ENCODE measurements around the gene TMEM132D.

Gene TMEM132D

GRCh38 chr12:129163461-129163860 is 740.4 kb downstream of the TMEM132D start:
- H3K36me3 ChIP-seq (ENCODE audit: control insufficient read depth, insufficient read depth, low read length): no peaks in the 10 kb centered on the region
- H3K9me3 ChIP-seq (ENCODE audit: control insufficient read depth, insufficient read depth, low read length): peaks cover 18% of the 10 kb centered on the region
- no peak overlapping the region for H3K27ac ChIP-seq (ENCODE audit: low read length)
- DNase-seq (ENCODE audit: low read depth, low spot score): no peak
- no peaks in the 10 kb centered on the region for H3K27me3 ChIP-seq (ENCODE audit: control insufficient read depth, insufficient read depth, low read length)
- no CpG with 5 or more reads among the region's 4 CpGs for WGBS (ENCODE audit: insufficient coverage, insufficient read length)
- no peaks in the 10 kb centered on the region for H3K4me1 ChIP-seq (ENCODE audit: control insufficient read depth, insufficient read depth, low read length)
- H3K4me3 ChIP-seq (ENCODE audit: low read length): no peak overlapping the region

GRCh38 chr12:129162805-129163204 is 741.0 kb downstream of the TMEM132D start:
- no peak for DNase-seq (ENCODE audit: low read depth, low spot score)
- no peaks in the 10 kb centered on the region for H3K36me3 ChIP-seq (ENCODE audit: control insufficient read depth, insufficient read depth, low read length)
- no peak overlapping the region for H3K4me3 ChIP-seq (ENCODE audit: low read length)
- peaks cover 17% of the 10 kb centered on the region for H3K9me3 ChIP-seq (ENCODE audit: control insufficient read depth, insufficient read depth, low read length)
- H3K27ac ChIP-seq (ENCODE audit: low read length): no peak overlapping the region
- no CpG with 5 or more reads among the region's 4 CpGs for WGBS (ENCODE audit: insufficient coverage, insufficient read length)
- H3K27me3 ChIP-seq (ENCODE audit: control insufficient read depth, insufficient read depth, low read length): no peaks in the 10 kb centered on the region
- no peaks in the 10 kb centered on the region for H3K4me1 ChIP-seq (ENCODE audit: control insufficient read depth, insufficient read depth, low read length)

GRCh38 chr12:129161511-129161910 is 742.3 kb downstream of the TMEM132D start:
- no peaks in the 10 kb centered on the region for H3K27me3 ChIP-seq (ENCODE audit: control insufficient read depth, insufficient read depth, low read length)
- no peaks in the 10 kb centered on the region for H3K36me3 ChIP-seq (ENCODE audit: control insufficient read depth, insufficient read depth, low read length)
- no peak overlapping the region for H3K27ac ChIP-seq (ENCODE audit: low read length)
- H3K9me3 ChIP-seq (ENCODE audit: control insufficient read depth, insufficient read depth, low read length): peaks cover 15% of the 10 kb centered on the region
- no peak for DNase-seq (ENCODE audit: low read depth, low spot score)
- no peak overlapping the region for H3K4me3 ChIP-seq (ENCODE audit: low read length)
- no CpG with 5 or more reads among the region's 4 CpGs for WGBS (ENCODE audit: insufficient coverage, insufficient read length)
- no peaks in the 10 kb centered on the region for H3K4me1 ChIP-seq (ENCODE audit: control insufficient read depth, insufficient read depth, low read length)

- no peak overlapping the region for H3K4me3 ChIP-seq (ENCODE audit: low read length)
- H3K4me1 ChIP-seq (ENCODE audit: control insufficient read depth, insufficient read depth, low read length): no peaks in the 10 kb centered on the region
- H3K36me3 ChIP-seq (ENCODE audit: control insufficient read depth, insufficient read depth, low read length): no peaks in the 10 kb centered on the region
- no peak overlapping the region for H3K27ac ChIP-seq (ENCODE audit: low read length)
- no peaks in the 10 kb centered on the region for H3K27me3 ChIP-seq (ENCODE audit: control insufficient read depth, insufficient read depth, low read length)
- no peak for DNase-seq (ENCODE audit: low read depth, low spot score)
- peaks cover 14% of the 10 kb centered on the region for H3K9me3 ChIP-seq (ENCODE audit: control insufficient read depth, insufficient read depth, low read length)
Observed at GRCh38 chr12:129160282-129160681, 743.5 kb downstream of the TMEM132D start.

GRCh38 chr12:129152351-129153104 is 751.3 kb downstream of the TMEM132D start:
- no CpG with 5 or more reads among the region's 10 CpGs for whole genome bisulfite sequencing (ENCODE audit: insufficient coverage, insufficient read length)
- DNase-seq (ENCODE audit: low read depth, low spot score): no peak
- Histone ChIP-seq H3K9me3 (ENCODE audit: control insufficient read depth, insufficient read depth, low read length) (peaks cover 30% of the 10 kb centered on the region), H3K4me3 (ENCODE audit: low read length) (no peak overlapping the region), H3K27me3 (ENCODE audit: control insufficient read depth, insufficient read depth, low read length) (no peaks in the 10 kb centered on the region), H3K27ac (ENCODE audit: low read length) (no peak overlapping the region), H3K36me3 (ENCODE audit: control insufficient read depth, insufficient read depth, low read length) (no peaks in the 10 kb centered on the region), H3K4me1 (ENCODE audit: control insufficient read depth, insufficient read depth, low read length) (no peaks in the 10 kb centered on the region)

GRCh38 chr12:129150721-129151120 is 753.1 kb downstream of the TMEM132D start:
- H3K27ac ChIP-seq (ENCODE audit: low read length): no peak overlapping the region
- H3K4me1 ChIP-seq (ENCODE audit: control insufficient read depth, insufficient read depth, low read length): no peaks in the 10 kb centered on the region
- WGBS (ENCODE audit: insufficient coverage, insufficient read length): no CpG with 5 or more reads among the region's 11 CpGs
- H3K36me3 ChIP-seq (ENCODE audit: control insufficient read depth, insufficient read depth, low read length): no peaks in the 10 kb centered on the region
- no peak overlapping the region for H3K4me3 ChIP-seq (ENCODE audit: low read length)
- no peaks in the 10 kb centered on the region for H3K27me3 ChIP-seq (ENCODE audit: control insufficient read depth, insufficient read depth, low read length)
- peaks cover 31% of the 10 kb centered on the region for H3K9me3 ChIP-seq (ENCODE audit: control insufficient read depth, insufficient read depth, low read length)
- DNase-seq (ENCODE audit: low read depth, low spot score): no peak

- no peaks in the 10 kb centered on the region for H3K27me3 ChIP-seq (ENCODE audit: control insufficient read depth, insufficient read depth, low read length)
- WGBS (ENCODE audit: insufficient coverage, insufficient read length): no CpG with 5 or more reads among the region's 7 CpGs
- no peak for DNase-seq (ENCODE audit: low read depth, low spot score)
- H3K9me3 ChIP-seq (ENCODE audit: control insufficient read depth, insufficient read depth, low read length): peaks cover 12% of the 10 kb centered on the region
- H3K36me3 ChIP-seq (ENCODE audit: control insufficient read depth, insufficient read depth, low read length): no peaks in the 10 kb centered on the region
- no peak overlapping the region for H3K4me3 ChIP-seq (ENCODE audit: low read length)
- H3K4me1 ChIP-seq (ENCODE audit: control insufficient read depth, insufficient read depth, low read length): no peaks in the 10 kb centered on the region
- no peak overlapping the region for H3K27ac ChIP-seq (ENCODE audit: low read length)
Observed at GRCh38 chr12:129145381-129145780, 758.4 kb downstream of the TMEM132D start.

GRCh38 chr12:129138776-129139175 is 765.0 kb downstream of the TMEM132D start:
- H3K36me3 ChIP-seq (ENCODE audit: control insufficient read depth, insufficient read depth, low read length): no peaks in the 10 kb centered on the region
- peaks cover 9% of the 10 kb centered on the region for H3K9me3 ChIP-seq (ENCODE audit: control insufficient read depth, insufficient read depth, low read length)
- no peak for DNase-seq (ENCODE audit: low read depth, low spot score)
- H3K4me3 ChIP-seq (ENCODE audit: low read length): no peak overlapping the region
- H3K4me1 ChIP-seq (ENCODE audit: control insufficient read depth, insufficient read depth, low read length): no peaks in the 10 kb centered on the region
- H3K27me3 ChIP-seq (ENCODE audit: control insufficient read depth, insufficient read depth, low read length): no peaks in the 10 kb centered on the region
- WGBS (ENCODE audit: insufficient coverage, insufficient read length): no CpG with 5 or more reads among the region's 4 CpGs
- no peak overlapping the region for H3K27ac ChIP-seq (ENCODE audit: low read length)

GRCh38 chr12:129136694-129137325 is 767.0 kb downstream of the TMEM132D start:
- 100% methylated on average over 3 of the region's 3 CpGs for WGBS (ENCODE audit: insufficient coverage, insufficient read length)
- Histone ChIP-seq H3K9me3 (ENCODE audit: control insufficient read depth, insufficient read depth, low read length) (peaks cover 5% of the 10 kb centered on the region), H3K4me1 (ENCODE audit: control insufficient read depth, insufficient read depth, low read length) (no peaks in the 10 kb centered on the region), H3K27me3 (ENCODE audit: control insufficient read depth, insufficient read depth, low read length) (no peaks in the 10 kb centered on the region), H3K36me3 (ENCODE audit: control insufficient read depth, insufficient read depth, low read length) (no peaks in the 10 kb centered on the region), H3K27ac (ENCODE audit: low read length) (no peak overlapping the region), H3K4me3 (ENCODE audit: low read length) (no peak overlapping the region)
- no peak for DNase-seq (ENCODE audit: low read depth, low spot score)

- H3K27ac ChIP-seq (ENCODE audit: low read length): no peak overlapping the region
- H3K9me3 ChIP-seq (ENCODE audit: control insufficient read depth, insufficient read depth, low read length): peaks cover 17% of the 10 kb centered on the region
- H3K4me3 ChIP-seq (ENCODE audit: low read length): no peak overlapping the region
- no CpG with 5 or more reads among the region's 12 CpGs for WGBS (ENCODE audit: insufficient coverage, insufficient read length)
- H3K4me1 ChIP-seq (ENCODE audit: control insufficient read depth, insufficient read depth, low read length): no peaks in the 10 kb centered on the region
- H3K36me3 ChIP-seq (ENCODE audit: control insufficient read depth, insufficient read depth, low read length): no peaks in the 10 kb centered on the region
- no peak for DNase-seq (ENCODE audit: low read depth, low spot score)
- no peaks in the 10 kb centered on the region for H3K27me3 ChIP-seq (ENCODE audit: control insufficient read depth, insufficient read depth, low read length)
Observed at GRCh38 chr12:129127771-129128170, 776.1 kb downstream of the TMEM132D start.

- peaks cover 17% of the 10 kb centered on the region for H3K9me3 ChIP-seq (ENCODE audit: control insufficient read depth, insufficient read depth, low read length)
- no peak for DNase-seq (ENCODE audit: low read depth, low spot score)
- H3K27me3 ChIP-seq (ENCODE audit: control insufficient read depth, insufficient read depth, low read length): no peaks in the 10 kb centered on the region
- no CpG with 5 or more reads among the region's 9 CpGs for WGBS (ENCODE audit: insufficient coverage, insufficient read length)
- H3K27ac ChIP-seq (ENCODE audit: low read length): no peak overlapping the region
- H3K4me1 ChIP-seq (ENCODE audit: control insufficient read depth, insufficient read depth, low read length): no peaks in the 10 kb centered on the region
- no peak overlapping the region for H3K4me3 ChIP-seq (ENCODE audit: low read length)
- no peaks in the 10 kb centered on the region for H3K36me3 ChIP-seq (ENCODE audit: control insufficient read depth, insufficient read depth, low read length)
Observed at GRCh38 chr12:129127211-129127610, 776.6 kb downstream of the TMEM132D start.

Measured in iPS DF 6.9 (cell line).